H9 (cell line): ENCODE measurements around the gene MLYCD. TPM values are rescaled to one million over a fixed set of nuclear protein-coding genes. Genes with fewer than 3 reads are reported as not detected.

Source experiments
- DNase-seq: peaks from one replicate; pipeline ENCODE4 v3.0.0-alpha.2; 2017
- H2AFZ ChIP-seq: one replicate; pipeline ENCODE4 v1.6.1; 2013; ENCODE audit warnings: mild to moderate bottlenecking, low read length, control low read depth, moderate library complexity
- H2AK5ac ChIP-seq: 2 replicates; pipeline ENCODE4 v1.6.1; 2013; ENCODE audit warnings: low read length, control low read depth, mixed read lengths; ENCODE audit not compliant: insufficient read length
- H2BK120ac ChIP-seq: one replicate; pipeline ENCODE4 v1.6.1; 2013; ENCODE audit warnings: low read depth, mild to moderate bottlenecking, low read length, control low read depth, inconsistent platforms; ENCODE audit not compliant: poor library complexity, severe bottlenecking
- H2BK12ac ChIP-seq: 2 replicates; pipeline ENCODE4 v1.6.1; 2013; ENCODE audit warnings: low read length, control low read depth, mixed read lengths, low read depth; ENCODE audit not compliant: insufficient read length
- H2BK15ac ChIP-seq: 2 replicates; pipeline ENCODE4 v1.6.1; 2013; ENCODE audit warnings: low read depth, low read length, control low read depth
- H2BK20ac ChIP-seq: one replicate; pipeline ENCODE4 v1.6.1; 2013; ENCODE audit warnings: low read depth, mild to moderate bottlenecking, low read length, control low read depth, inconsistent platforms; ENCODE audit not compliant: poor library complexity, severe bottlenecking
- H2BK5ac ChIP-seq: 2 replicates; pipeline ENCODE4 v1.6.1; 2013; ENCODE audit warnings: low read length, control low read depth, mixed read lengths; ENCODE audit not compliant: insufficient read length
- H3K14ac ChIP-seq: 2 replicates; pipeline ENCODE4 v1.6.1; 2013; ENCODE audit warnings: low read length, control low read depth; ENCODE audit not compliant: insufficient read depth
- H3K18ac ChIP-seq: 2 replicates; pipeline ENCODE4 v1.6.1; 2013; ENCODE audit warnings: low read depth, mild to moderate bottlenecking, mixed read lengths, low read length, control low read depth; ENCODE audit not compliant: insufficient read length
- H3K23ac ChIP-seq: 2 replicates; pipeline ENCODE4 v1.6.1; 2013; ENCODE audit warnings: low read length, control low read depth, mixed read lengths, low read depth; ENCODE audit not compliant: insufficient read length
- H3K23me2 ChIP-seq: 2 replicates; pipeline ENCODE4 v1.6.1; 2013; ENCODE audit warnings: low read depth, mild to moderate bottlenecking, mixed read lengths, low read length, control low read depth; ENCODE audit not compliant: insufficient read length, poor library complexity, severe bottlenecking
- H3K27ac ChIP-seq: 2 replicates; pipeline ENCODE4 v1.5.1; 2013; ENCODE audit warnings: low read length, control low read depth, mixed read lengths, low read depth; ENCODE audit not compliant: insufficient read length
- H3K27me3 ChIP-seq: 2 replicates; pipeline ENCODE4 v1.6.1; 2013; ENCODE audit warnings: low read length, control low read depth, inconsistent platforms; ENCODE audit not compliant: insufficient read depth
- H3K4ac ChIP-seq: 2 replicates; pipeline ENCODE4 v1.6.1; 2013; ENCODE audit warnings: low read depth, mild to moderate bottlenecking, control low read depth, inconsistent platforms, low read length, moderate library complexity
- H3K4me1 ChIP-seq: 2 replicates; pipeline ENCODE4 v1.6.1; 2013; ENCODE audit warnings: low read length, control low read depth, inconsistent platforms; ENCODE audit not compliant: insufficient read depth
- H3K4me2 ChIP-seq: 2 replicates; pipeline ENCODE4 v1.6.1; 2013; ENCODE audit warnings: low read length, control low read depth, mixed read lengths; ENCODE audit not compliant: insufficient read length, insufficient read depth
- H3K56ac ChIP-seq: 2 replicates; pipeline ENCODE4 v1.6.1; 2013; ENCODE audit warnings: low read depth, mild to moderate bottlenecking, mixed read lengths, low read length, control low read depth; ENCODE audit not compliant: insufficient read length
- H3K79me1 ChIP-seq: 2 replicates; pipeline ENCODE4 v1.6.1; 2013; ENCODE audit warnings: low read depth, mild to moderate bottlenecking, moderate library complexity, low read length, control low read depth, inconsistent platforms; ENCODE audit not compliant: insufficient read depth, poor library complexity, severe bottlenecking
- H3K79me2 ChIP-seq: 2 replicates; pipeline ENCODE4 v1.6.1; 2013; ENCODE audit warnings: low read length, control low read depth, inconsistent platforms; ENCODE audit not compliant: insufficient read depth
- H3K9ac ChIP-seq: 2 replicates; pipeline ENCODE4 v1.6.1; 2013; ENCODE audit warnings: low read length, control low read depth, mixed read lengths; ENCODE audit not compliant: insufficient read length; ENCODE audit errors: extremely low read depth
- H3K9me3 ChIP-seq: one replicate; pipeline ENCODE4 v1.6.1; 2013; ENCODE audit warnings: low read depth, low read length, inconsistent platforms; ENCODE audit not compliant: control insufficient read depth
- H3T11ph ChIP-seq: one replicate; pipeline ENCODE4 v1.6.1; 2013; ENCODE audit warnings: mild to moderate bottlenecking, low read length, control low read depth, inconsistent platforms
- H4K20me1 ChIP-seq: one replicate; pipeline ENCODE4 v1.6.1; 2013; ENCODE audit not compliant: control insufficient read depth, insufficient read length, insufficient read depth
- H4K5ac ChIP-seq: 2 replicates; pipeline ENCODE4 v1.6.1; 2013; ENCODE audit warnings: low read depth, mild to moderate bottlenecking, mixed read lengths, low read length, control low read depth; ENCODE audit not compliant: insufficient read length
- H4K8ac ChIP-seq: replicated peaks from 2 replicates; pipeline ENCODE4 v1.6.1; 2013; ENCODE audit warnings: low read length, control low read depth, mixed read lengths, low read depth; ENCODE audit not compliant: insufficient read length
- H4K91ac ChIP-seq: 2 replicates; pipeline ENCODE4 v1.6.1; 2013; ENCODE audit warnings: low read depth, mild to moderate bottlenecking, moderate library complexity, mixed read lengths, low read length, control low read depth; ENCODE audit not compliant: insufficient read length
- H3K27ac Mint-ChIP-seq, 3 experiments: 2 replicates in 2 of 3; 3 replicates in 1 of 3; pipeline ENCODE4 v1.8.0; 2020 to 2021; ENCODE audit warnings: mixed read lengths in 3 of 3, mild to moderate bottlenecking in 1 of 3, moderate library complexity in 1 of 3
- H3K27me3 Mint-ChIP-seq: 2 replicates; pipeline ENCODE4 v1.8.0; 2021; ENCODE audit warnings: low read depth, mild to moderate bottlenecking, moderate library complexity, mixed read lengths
- H3K36me3 Mint-ChIP-seq, 3 experiments: 2 replicates in 2 of 3; 3 replicates in 1 of 3; pipeline ENCODE4 v1.8.0; 2020 to 2021; ENCODE audit warnings: low read depth in 3 of 3, mixed read lengths in 3 of 3; ENCODE audit not compliant: insufficient read depth in 1 of 3
- H3K4me1 Mint-ChIP-seq, 2 experiments: 2 replicates each; pipeline ENCODE4 v1.8.0; 2020; ENCODE audit warnings: mixed read lengths in 2 of 2
- H3K4me3 Mint-ChIP-seq, 2 experiments: 2 replicates in 1 of 2; 3 replicates in 1 of 2; pipeline ENCODE4 v1.8.0; 2020 to 2021; ENCODE audit warnings: mild to moderate bottlenecking in 2 of 2, mixed read lengths in 2 of 2, moderate library complexity in 1 of 2
- H3K9me3 Mint-ChIP-seq, 2 experiments: 2 replicates in 1 of 2; 3 replicates in 1 of 2; pipeline ENCODE4 v1.8.0; 2020; ENCODE audit warnings: mild to moderate bottlenecking in 2 of 2, mixed read lengths in 2 of 2, moderate library complexity in 1 of 2
- WGBS: extraction: QIAGEN DNeasy Blood & Tissue Kit; methylation state at CpG from one replicate; pipeline ENCODE4 v1.1.7; 2013; ENCODE audit warnings: missing lambda C conversion rate, low lambda C conversion rate, mixed read lengths; ENCODE audit not compliant: insufficient read length; ENCODE audit errors: extremely low coverage; 5-methylcytosine and 5-hydroxymethylcytosine counted together
- total RNA-seq: library from RNA; stranded (reverse); gene quantifications from 2 replicates; pipeline ENCODE4 v1.2.1, GENCODE V29; 2021
- TF ChIP-seq, protein P1 (sequence below): fragments of 200-600 bp; sonication (generic); conservative IDR thresholded peaks from 3 replicates; pipeline ENCODE4 v1.8.0; 2021; ENCODE audit warnings: antibody characterized with exemption, mild to moderate bottlenecking

Gene MLYCD
- total RNA-seq, 1 experiment from 2014 or later, result 7.1 TPM

DNA sequence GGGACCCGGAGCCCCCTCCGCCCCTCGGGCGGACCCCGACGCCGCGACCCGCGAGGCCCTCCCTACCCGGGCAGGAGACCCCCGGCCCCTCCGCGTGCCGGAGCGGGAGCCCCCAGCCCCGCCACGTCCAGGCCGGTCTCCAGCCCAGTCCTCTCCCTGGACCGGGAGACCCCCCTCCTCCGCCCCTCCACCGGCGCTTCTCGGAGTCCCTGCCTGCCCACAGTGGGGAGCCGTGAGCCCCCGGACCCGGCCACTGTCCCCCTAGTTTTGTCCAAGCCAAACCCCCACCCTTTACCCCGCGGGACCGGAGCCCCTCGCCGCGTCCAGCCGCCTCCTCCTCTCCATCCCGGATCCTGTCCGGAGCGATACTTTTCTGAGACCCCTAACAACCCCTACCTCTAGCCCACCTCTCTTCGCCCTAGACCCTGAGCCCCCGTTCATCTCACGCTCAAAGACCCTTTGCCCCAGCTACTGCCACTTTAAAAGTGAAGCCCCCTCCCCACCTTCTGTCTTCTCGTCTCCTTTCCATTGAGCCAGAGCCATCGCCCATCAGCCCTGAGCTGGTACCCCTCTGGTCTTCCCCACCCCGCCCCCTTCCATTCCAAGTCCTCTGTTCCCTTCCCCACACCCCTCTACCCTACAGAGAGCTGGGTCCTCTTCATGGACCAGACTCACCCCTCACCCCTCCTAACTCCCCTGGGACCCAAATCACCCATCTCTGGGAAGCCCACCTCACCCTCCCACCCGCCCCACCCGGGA lies 70.2 kb downstream of the MLYCD start:
- H3K4me1 ChIP-seq, result no peaks in the 10 kb centered on the region
- TF ChIP-seq, protein P1, sequence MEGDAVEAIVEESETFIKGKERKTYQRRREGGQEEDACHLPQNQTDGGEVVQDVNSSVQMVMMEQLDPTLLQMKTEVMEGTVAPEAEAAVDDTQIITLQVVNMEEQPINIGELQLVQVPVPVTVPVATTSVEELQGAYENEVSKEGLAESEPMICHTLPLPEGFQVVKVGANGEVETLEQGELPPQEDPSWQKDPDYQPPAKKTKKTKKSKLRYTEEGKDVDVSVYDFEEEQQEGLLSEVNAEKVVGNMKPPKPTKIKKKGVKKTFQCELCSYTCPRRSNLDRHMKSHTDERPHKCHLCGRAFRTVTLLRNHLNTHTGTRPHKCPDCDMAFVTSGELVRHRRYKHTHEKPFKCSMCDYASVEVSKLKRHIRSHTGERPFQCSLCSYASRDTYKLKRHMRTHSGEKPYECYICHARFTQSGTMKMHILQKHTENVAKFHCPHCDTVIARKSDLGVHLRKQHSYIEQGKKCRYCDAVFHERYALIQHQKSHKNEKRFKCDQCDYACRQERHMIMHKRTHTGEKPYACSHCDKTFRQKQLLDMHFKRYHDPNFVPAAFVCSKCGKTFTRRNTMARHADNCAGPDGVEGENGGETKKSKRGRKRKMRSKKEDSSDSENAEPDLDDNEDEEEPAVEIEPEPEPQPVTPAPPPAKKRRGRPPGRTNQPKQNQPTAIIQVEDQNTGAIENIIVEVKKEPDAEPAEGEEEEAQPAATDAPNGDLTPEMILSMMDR, result no peak
- no peak overlapping the region for H2BK15ac ChIP-seq
- no peak for DNase-seq
- no peaks in the 10 kb centered on the region for H3K79me1 ChIP-seq
- H3K27ac Mint-ChIP-seq, result no peak overlapping the region
- no CpG with 5 or more reads among the region's 45 CpGs for WGBS
- H2BK20ac ChIP-seq, result no peak overlapping the region
- H3K14ac ChIP-seq, result no peak overlapping the region
- no peak overlapping the region for H3T11ph ChIP-seq
- no peaks in the 10 kb centered on the region for H3K79me2 ChIP-seq
- H3K56ac ChIP-seq, result no peak overlapping the region
- H3K27me3 ChIP-seq, result peaks cover 2% of the 10 kb centered on the region; the same call in 1 of the 2 replicates
- H4K8ac ChIP-seq, result no peak overlapping the region
- H3K9me3 ChIP-seq, result no peaks in the 10 kb centered on the region
- no peak overlapping the region for H2BK5ac ChIP-seq
- H2AFZ ChIP-seq, result no peak overlapping the region
- H3K4me2 ChIP-seq, result peak overlapping the region; percentile 68
- H2AK5ac ChIP-seq, result no peak overlapping the region
- no peak overlapping the region for H4K91ac ChIP-seq
- peaks cover 10 to 44% of the 10 kb centered on the region in 2 experiments for H3K4me1 Mint-ChIP-seq
- H4K5ac ChIP-seq, result no peak overlapping the region
- H2BK120ac ChIP-seq, result no peak overlapping the region
- H3K27me3 Mint-ChIP-seq, result peaks cover 14% of the 10 kb centered on the region
- H3K23ac ChIP-seq, result no peak overlapping the region
- H3K9me3 Mint-ChIP-seq, result no peaks in the 10 kb centered on the region; a peak in 1 of 5 replicates
- no peak overlapping the region for H3K9ac ChIP-seq
- no peak overlapping the region for H3K18ac ChIP-seq
- no peaks in the 10 kb centered on the region for H3K36me3 Mint-ChIP-seq
- H3K23me2 ChIP-seq, result peaks cover 6% of the 10 kb centered on the region
- no peak overlapping the region for H3K27ac ChIP-seq
- peak overlapping the region; percentile 74 to 90 for H3K4me3 Mint-ChIP-seq
- H4K20me1 ChIP-seq, result peaks cover 3% of the 10 kb centered on the region
- H3K4ac ChIP-seq, result no peak overlapping the region
- no peak overlapping the region for H2BK12ac ChIP-seq
